Common myeloid progenitor, CD34-positive (primary cell): Measurements from ENCODE around the gene CCP110.
A peak's percentile ranks its signal among the peaks of the same experiment; 100 is the strongest.

Experiments
- CTCF ChIA-PET: fragments of 350-600 bp; sonication (Branson Sonifier 250); formaldehyde crosslinking; loops from one replicate; lab custom pipeline; 2021; ENCODE audit warnings: antibody characterized with exemption; lab: Charles Lee
- POLR2A ChIA-PET: fragments of 350-600 bp; sonication (Branson Sonifier 250); formaldehyde crosslinking; loops from one replicate; lab custom pipeline; 2021; ENCODE audit warnings: antibody characterized with exemption; lab: Charles Lee
- DNase-seq, 3 donors: peaks; one replicate each; pipeline versions ENCODE4 v3.0.0 to v3.0.0-alpha.2; 2013
- H3K27ac ChIP-seq, 2 experiments: 1 replicate in 1 of 2; 2 replicates in 1 of 2; pipeline ENCODE4 v1.7.0; 2013; ENCODE audit warnings: inconsistent platforms in 2 of 2, low read length in 2 of 2, mild to moderate bottlenecking in 2 of 2, low read depth in 1 of 2, moderate library complexity in 1 of 2; ENCODE audit not compliant: severe bottlenecking in 2 of 2, insufficient read depth in 1 of 2, poor library complexity in 1 of 2
- H3K27me3 ChIP-seq, 5 experiments: replicated peaks in 2 of 5; 1 replicate in 3 of 5; 2 replicates in 2 of 5; pipeline versions ENCODE4 v1.6.1 to v1.7.0; 2013; ENCODE audit warnings: low read length in 4 of 5, mild to moderate bottlenecking in 2 of 5, moderate library complexity in 2 of 5, inconsistent platforms in 1 of 5; ENCODE audit not compliant: insufficient read depth in 5 of 5, control insufficient read depth in 4 of 5
- H3K36me3 ChIP-seq, 4 experiments: 1 replicate in 2 of 4; 2 replicates in 2 of 4; pipeline versions ENCODE4 v1.6.1 to v1.7.0; 2013; ENCODE audit warnings: low read length in 3 of 4, control low read depth in 1 of 4, mild to moderate bottlenecking in 1 of 4; ENCODE audit not compliant: control insufficient read depth in 4 of 4, insufficient read depth in 4 of 4
- H3K4me1 ChIP-seq, 4 experiments: 1 replicate in 3 of 4; 2 replicates in 1 of 4; pipeline versions ENCODE4 v1.6.1 to v1.7.1; 2013; ENCODE audit warnings: low read length in 3 of 4, mild to moderate bottlenecking in 3 of 4, control low read depth in 1 of 4, inconsistent platforms in 1 of 4, moderate library complexity in 1 of 4; ENCODE audit not compliant: control insufficient read depth in 4 of 4, insufficient read depth in 4 of 4; ENCODE audit errors: control extremely low read depth in 1 of 4
- H3K4me3 ChIP-seq, 7 experiments: 1 replicate in 4 of 7; 2 replicates in 3 of 7; pipeline versions ENCODE4 v1.5.1 to v1.7.0; 2013; ENCODE audit warnings: mild to moderate bottlenecking in 7 of 7, low read length in 6 of 7, moderate library complexity in 6 of 7, inconsistent platforms in 2 of 7, low read depth in 2 of 7, control low read depth in 1 of 7; ENCODE audit not compliant: insufficient read depth in 4 of 7, control insufficient read depth in 1 of 7; ENCODE audit errors: extremely low read depth in 1 of 7
- H3K9me3 ChIP-seq, 5 experiments: 1 replicate in 4 of 5; 2 replicates in 1 of 5; pipeline versions ENCODE4 v1.6.1 to v1.7.1; 2013; ENCODE audit warnings: low read length in 4 of 5, mild to moderate bottlenecking in 2 of 5, inconsistent platforms in 1 of 5, low read depth in 1 of 5, moderate library complexity in 1 of 5; ENCODE audit not compliant: control insufficient read depth in 4 of 5, insufficient read depth in 2 of 5; ENCODE audit errors: control extremely low read depth in 1 of 5
- WGBS: methylation state at CpG from one replicate; pipeline ENCODE4 v1.1.5; 2013; ENCODE audit not compliant: insufficient coverage; 5-methylcytosine and 5-hydroxymethylcytosine counted together

Gene CCP110

DNA sequence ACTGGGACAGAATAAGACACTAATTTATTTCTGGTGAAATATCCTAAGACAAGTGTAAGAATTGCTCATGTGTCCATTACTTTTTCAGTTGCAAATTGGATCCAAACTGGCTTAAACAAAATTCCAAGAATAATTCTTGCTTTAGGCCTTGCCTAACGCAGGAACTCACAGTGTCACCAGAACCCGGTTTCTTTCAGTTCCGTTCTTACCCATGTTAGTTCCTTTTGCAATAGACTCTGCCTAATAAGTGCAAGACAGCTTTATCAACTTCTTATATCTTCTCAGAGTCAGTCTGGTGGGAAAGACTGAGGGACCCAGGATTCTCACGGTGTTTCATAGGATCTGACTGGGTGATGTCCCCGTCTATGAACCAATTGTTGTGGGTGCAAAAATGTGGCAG is 26.6 kb upstream of the CCP110 start:
- ChIA-PET POLR2A (no interaction called here), CTCF (interaction anchor here (0.7 kb wide), 1 partner anchor 14 kb away, joined by 3 read pairs; no protein-coding TSS in a partner anchor)
- Histone ChIP-seq H3K27ac (no peak overlapping the region), H3K4me3 (no peak overlapping the region), H3K9me3 (no peaks in the 10 kb centered on the region), H3K4me1 (peaks cover 0 to 5% (median under 1%) of the 10 kb centered on the region in 4 experiments), H3K27me3 (no peaks in the 10 kb centered on the region), H3K36me3 (peaks cover 2 to 20% (median 12%) of the 10 kb centered on the region in 4 experiments)
- no peak for DNase-seq
- WGBS = 86% methylated on average over 5 of the region's 5 CpGs

DNA sequence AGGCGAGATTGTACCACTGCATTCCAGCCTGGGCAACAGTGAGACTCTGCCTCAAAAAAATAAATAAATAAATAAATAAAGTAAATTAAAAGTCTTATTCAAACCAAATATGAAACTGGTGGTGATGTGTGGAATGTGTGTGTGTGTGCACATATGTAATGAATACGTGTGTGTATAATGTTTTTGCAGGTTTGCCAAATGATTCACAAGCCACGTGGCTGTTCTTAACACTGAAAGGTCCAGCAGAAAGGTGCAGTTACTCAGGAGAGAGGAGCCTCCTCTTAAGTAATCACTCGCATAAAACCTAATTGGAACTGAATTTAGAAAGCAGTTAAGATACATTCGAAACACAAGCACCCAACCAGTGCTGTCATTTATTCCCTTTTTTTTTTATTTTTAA is 24.7 kb upstream of the CCP110 start:
- 97% methylated on average over 4 of the region's 5 CpGs for WGBS
- Histone ChIP-seq H3K4me3 (no peak overlapping the region), H3K9me3 (no peaks in the 10 kb centered on the region), H3K27ac (no peak overlapping the region), H3K36me3 (peaks cover 9 to 38% (median 25%) of the 10 kb centered on the region in 4 experiments), H3K27me3 (no peaks in the 10 kb centered on the region), H3K4me1 (peaks cover 0 to under 1% (median 0%) of the 10 kb centered on the region in 4 experiments)
- POLR2A ChIA-PET = no interaction called here
- DNase-seq = no peak
- CTCF ChIA-PET = interaction anchor here (8.0 kb wide), 1 partner anchor 109 kb away, joined by 66 read pairs; no protein-coding TSS in a partner anchor

DNA sequence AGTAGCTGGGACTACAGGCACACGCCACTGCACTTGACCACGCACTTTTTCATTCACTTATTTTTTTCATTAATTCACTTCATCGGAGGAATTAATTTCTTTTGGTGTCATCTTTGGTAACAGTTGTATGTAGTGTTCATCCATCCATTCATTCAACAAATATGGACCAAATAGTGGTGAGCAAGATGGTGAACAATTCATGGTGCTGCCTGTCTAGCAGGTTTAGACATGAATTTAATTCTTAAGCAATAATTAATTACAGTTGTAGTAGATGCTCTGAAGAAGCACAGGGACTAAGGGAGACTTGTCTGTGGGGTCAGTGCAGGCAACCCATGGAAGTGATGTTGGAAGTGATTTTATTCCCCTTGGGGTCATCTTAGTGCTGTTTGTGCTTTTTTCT is 24.3 kb upstream of the CCP110 start:
- no CpG with 5 or more reads among the region's 3 CpGs for WGBS
- CTCF ChIA-PET = interaction anchor here (8.0 kb wide), 1 partner anchor 110 kb away, joined by 66 read pairs; no protein-coding TSS in a partner anchor
- H3K36me3 ChIP-seq = peaks cover 13 to 43% (median 28%) of the 10 kb centered on the region in 4 experiments

GRCh38 chr16:19502395-19503131 is 21.2 kb upstream of the CCP110 start:
- Histone ChIP-seq H3K9me3 (no peaks in the 10 kb centered on the region), H3K4me1 (no peaks in the 10 kb centered on the region), H3K27ac (no peak overlapping the region), H3K36me3 (peaks cover 20 to 71% (median 40%) of the 10 kb centered on the region in 4 experiments), H3K27me3 (no peaks in the 10 kb centered on the region), H3K4me3 (no peak overlapping the region)
- 100% methylated on average over 1 of the region's 3 CpGs for WGBS
- POLR2A ChIA-PET = no interaction called here
- CTCF ChIA-PET = interaction anchor here (1.0 to 8.0 kb wide), 9 partner anchors 9 to 417 kb away, joined by 3 to 66 read pairs (median 4); partner anchors contain the start of gene GDE1
- DNase-seq = peak; percentile 79 to 89 (median 83)

More for the DNA sequence above, 24.3 kb upstream of the CCP110 start:
- POLR2A ChIA-PET = no interaction called here
- Histone ChIP-seq H3K27me3 (no peaks in the 10 kb centered on the region), H3K9me3 (no peaks in the 10 kb centered on the region), H3K4me3 (no peak overlapping the region), H3K27ac (no peak overlapping the region), H3K4me1 (no peaks in the 10 kb centered on the region)
- no peak for DNase-seq

- Histone ChIP-seq H3K27ac (no peak overlapping the region), H3K36me3 (peaks cover 20 to 80% (median 48%) of the 10 kb centered on the region in 4 experiments), H3K9me3 (no peaks in the 10 kb centered on the region), H3K4me1 (no peaks in the 10 kb centered on the region), H3K4me3 (no peak overlapping the region), H3K27me3 (no peaks in the 10 kb centered on the region)
- ChIA-PET CTCF (interaction anchor here (1.2 to 8.0 kb wide), 5 partner anchors 12 to 418 kb away, joined by 3 to 66 read pairs (median 11); partner anchors contain the start of gene GDE1), POLR2A (no interaction called here)
- no peak for DNase-seq
- WGBS = 100% methylated on average over 4 of the region's 5 CpGs
These were observed 20.2 kb upstream of the CCP110 start for GRCh38 chr16:19503461-19504075.

GRCh38 chr16:19505600-19506303 is 18.0 kb upstream of the CCP110 start:
- Histone ChIP-seq H3K4me3 (no peak overlapping the region), H3K27me3 (no peaks in the 10 kb centered on the region), H3K4me1 (no peaks in the 10 kb centered on the region), H3K27ac (no peak overlapping the region), H3K36me3 (peaks cover 18 to 88% (median 48%) of the 10 kb centered on the region in 4 experiments), H3K9me3 (no peaks in the 10 kb centered on the region)
- DNase-seq = no peak
- ChIA-PET CTCF (interaction anchor here (1.3 to 8.0 kb wide), 3 partner anchors 11 to 116 kb away, joined by 3 to 66 read pairs (median 5); no protein-coding TSS in a partner anchor), POLR2A (no interaction called here)
- WGBS = 100% methylated on average over 1 of the region's 5 CpGs
